ENCODE measurements around the gene INHBB. TPM values are rescaled to one million over a fixed set of nuclear protein-coding genes. Genes with fewer than 3 reads are reported as not detected.

The INHBB gene
- polyA plus RNA-seq, 3 donors = 0.08 TPM; not detected in 2

- no peak overlapping the region for H3K9ac ChIP-seq (ENCODE audit: insufficient read depth, low read length, poor library complexity, severe bottlenecking)
- Mint-ChIP-seq H3K27ac (no peak overlapping the region), H3K4me1 (no peaks in the 10 kb centered on the region), H3K27me3 (ENCODE audit: low read depth in 3 of 3) (peaks cover 21 to 38% (median 35%) of the 10 kb centered on the region in 3 donors), H3K36me3 (no peaks in the 10 kb centered on the region), H3K9me3 (peaks cover 0 to 1% (median 0%) of the 10 kb centered on the region in 7 donors), H3K4me3 (no peak overlapping the region)
- no peak overlapping the region for H3K4me3 ChIP-seq (replicated peaks in 1 of 3; ENCODE audit: low read depth in 2 of 3, low read length in 3 of 3)
- H2AFZ ChIP-seq (ENCODE audit: insufficient read depth, low read depth, low read length, poor library complexity, severe bottlenecking) = no peak overlapping the region
- H3K27me3 ChIP-seq (ENCODE audit: control insufficient read depth in 2 of 2, insufficient read depth in 2 of 2, low read length in 2 of 2) = peaks cover 0 to 19% of the 10 kb centered on the region in 2 donors
- TF ChIP-seq, protein P1, sequence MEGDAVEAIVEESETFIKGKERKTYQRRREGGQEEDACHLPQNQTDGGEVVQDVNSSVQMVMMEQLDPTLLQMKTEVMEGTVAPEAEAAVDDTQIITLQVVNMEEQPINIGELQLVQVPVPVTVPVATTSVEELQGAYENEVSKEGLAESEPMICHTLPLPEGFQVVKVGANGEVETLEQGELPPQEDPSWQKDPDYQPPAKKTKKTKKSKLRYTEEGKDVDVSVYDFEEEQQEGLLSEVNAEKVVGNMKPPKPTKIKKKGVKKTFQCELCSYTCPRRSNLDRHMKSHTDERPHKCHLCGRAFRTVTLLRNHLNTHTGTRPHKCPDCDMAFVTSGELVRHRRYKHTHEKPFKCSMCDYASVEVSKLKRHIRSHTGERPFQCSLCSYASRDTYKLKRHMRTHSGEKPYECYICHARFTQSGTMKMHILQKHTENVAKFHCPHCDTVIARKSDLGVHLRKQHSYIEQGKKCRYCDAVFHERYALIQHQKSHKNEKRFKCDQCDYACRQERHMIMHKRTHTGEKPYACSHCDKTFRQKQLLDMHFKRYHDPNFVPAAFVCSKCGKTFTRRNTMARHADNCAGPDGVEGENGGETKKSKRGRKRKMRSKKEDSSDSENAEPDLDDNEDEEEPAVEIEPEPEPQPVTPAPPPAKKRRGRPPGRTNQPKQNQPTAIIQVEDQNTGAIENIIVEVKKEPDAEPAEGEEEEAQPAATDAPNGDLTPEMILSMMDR (IDR thresholded peaks at IDR 0.05) = no peak
- no peak overlapping the region for H3K27ac ChIP-seq (ENCODE audit: low read depth in 1 of 2, low read length in 2 of 2)
- H3K4me1 ChIP-seq (ENCODE audit: control insufficient read depth in 1 of 2, insufficient read depth in 2 of 2, low read length in 2 of 2) = no peaks in the 10 kb centered on the region
- no peaks in the 10 kb centered on the region for H3K79me2 ChIP-seq (ENCODE audit: insufficient read depth, low read length)
- WGBS (ENCODE audit: insufficient coverage) = 91% methylated on average over 8 of the region's 10 CpGs
- no peaks in the 10 kb centered on the region for H3K36me3 ChIP-seq (replicated peaks in 1 of 2; ENCODE audit: control insufficient read depth in 1 of 2, insufficient read depth in 2 of 2, low read length in 2 of 2)
- DNase-seq = no peak
- no peaks in the 10 kb centered on the region for H4K20me1 ChIP-seq (ENCODE audit: insufficient read depth, low read length)
- intact Hi-C loops (cut with micrococcal nuclease) = no loop called here
- no peak overlapping the region for H3K4me2 ChIP-seq (replicated peaks; ENCODE audit: extremely low read depth, low read length, poor library complexity, severe bottlenecking)
- H3K9me3 ChIP-seq (replicated peaks in 1 of 2; ENCODE audit: control insufficient read depth in 1 of 2, insufficient read depth in 1 of 2, low read length in 2 of 2) = no peaks in the 10 kb centered on the region
These were observed 8.0 kb downstream of the INHBB start for GRCh38 chr2:120353931-120354330.

- Mint-ChIP-seq H3K27me3 (ENCODE audit: low read depth in 3 of 3) (peaks cover 17 to 33% (median 30%) of the 10 kb centered on the region in 3 donors), H3K9me3 (no peaks in the 10 kb centered on the region), H3K27ac (no peak overlapping the region), H3K36me3 (no peaks in the 10 kb centered on the region), H3K4me1 (no peaks in the 10 kb centered on the region), H3K4me3 (no peak overlapping the region)
- Histone ChIP-seq H3K27ac (ENCODE audit: low read depth in 1 of 2, low read length in 2 of 2) (no peak overlapping the region), H3K9ac (ENCODE audit: insufficient read depth, low read length, poor library complexity, severe bottlenecking) (no peak overlapping the region), H3K36me3 (replicated peaks in 1 of 2; ENCODE audit: control insufficient read depth in 1 of 2, insufficient read depth in 2 of 2, low read length in 2 of 2) (no peaks in the 10 kb centered on the region), H3K4me2 (replicated peaks; ENCODE audit: extremely low read depth, low read length, poor library complexity, severe bottlenecking) (no peak overlapping the region), H3K9me3 (replicated peaks in 1 of 2; ENCODE audit: control insufficient read depth in 1 of 2, insufficient read depth in 1 of 2, low read length in 2 of 2) (no peaks in the 10 kb centered on the region), H3K79me2 (ENCODE audit: insufficient read depth, low read length) (no peaks in the 10 kb centered on the region), H3K4me3 (replicated peaks in 1 of 3; ENCODE audit: low read depth in 2 of 3, low read length in 3 of 3) (no peak overlapping the region), H2AFZ (ENCODE audit: insufficient read depth, low read depth, low read length, poor library complexity, severe bottlenecking) (no peak overlapping the region), H4K20me1 (ENCODE audit: insufficient read depth, low read length) (no peaks in the 10 kb centered on the region), H3K4me1 (ENCODE audit: control insufficient read depth in 1 of 2, insufficient read depth in 2 of 2, low read length in 2 of 2) (no peaks in the 10 kb centered on the region), H3K27me3 (ENCODE audit: control insufficient read depth in 2 of 2, insufficient read depth in 2 of 2, low read length in 2 of 2) (peaks cover 0 to 14% of the 10 kb centered on the region in 2 donors)
- TF ChIP-seq, protein P1 (IDR thresholded peaks at IDR 0.05) = no peak
- WGBS (ENCODE audit: insufficient coverage) = 92% methylated on average over 15 of the region's 15 CpGs
- no peak for DNase-seq
- intact Hi-C loops (cut with micrococcal nuclease) = no loop called here
These were observed 8.5 kb downstream of the INHBB start for GRCh38 chr2:120354467-120354866.

Data from CD14-positive monocyte (primary cell).